H1 (cell line): ENCODE results near the gene BRCA2. TPM values are rescaled to one million over a fixed set of nuclear protein-coding genes. Genes with fewer than 3 reads are reported as not detected.

Source experiments
- CTCF ChIA-PET: fragments of 300-600 bp; sonication (Branson Sonifier 250); formaldehyde crosslinking; loops from one replicate; lab custom pipeline; 2021; ENCODE audit not compliant: partially characterized antibody; lab: Charles Lee
- POLR2A ChIA-PET: fragments of 300-600 bp; sonication (Branson Sonifier 250); formaldehyde crosslinking; loops from one replicate; lab custom pipeline; 2021; ENCODE audit warnings: inconsistent platforms; ENCODE audit not compliant: partially characterized antibody; lab: Charles Lee
- DNase-seq, 2 experiments: peaks; one replicate each; pipeline versions ENCODE4 v3.0.0 to v3.0.0-alpha.2; 2010 to 2022; ENCODE audit warnings: low spot score in 2 of 2, low read depth in 1 of 2, mixed read lengths in 1 of 2
- FAIRE-seq: peaks from 2 replicates; lab custom pipeline; 2011; peaks lifted over from hg19 to GRCh38; lab: Jason Lieb, UNC
- H2AFZ ChIP-seq: 2 replicates; pipeline ENCODE4 v1.8.1; 2012; ENCODE audit warnings: low read length, inconsistent platforms
- H2AK5ac ChIP-seq: 2 replicates; pipeline ENCODE4 v1.6.1; 2013; ENCODE audit warnings: low read depth, low read length
- H2BK120ac ChIP-seq: replicated peaks from 2 replicates; pipeline ENCODE3; 2013; ENCODE audit warnings: low read depth, low read length, inconsistent platforms
- H2BK12ac ChIP-seq: 2 replicates; pipeline ENCODE4 v1.6.1; 2013; ENCODE audit warnings: low read depth, low read length
- H2BK15ac ChIP-seq: 2 replicates; pipeline ENCODE4 v1.6.1; 2013; ENCODE audit warnings: low read length
- H2BK20ac ChIP-seq: 2 replicates; pipeline ENCODE4 v1.6.1; 2013; ENCODE audit warnings: low read length
- H2BK5ac ChIP-seq: 2 replicates; pipeline ENCODE4 v1.6.1; 2013; ENCODE audit warnings: low read depth, low read length
- H3K14ac ChIP-seq: 2 replicates; pipeline ENCODE4 v1.6.1; 2013; ENCODE audit warnings: inconsistent platforms; ENCODE audit not compliant: insufficient read length
- H3K18ac ChIP-seq: 2 replicates; pipeline ENCODE4 v1.6.1; 2013; ENCODE audit warnings: low read length; ENCODE audit errors: extremely low read depth
- H3K23ac ChIP-seq: 2 replicates; pipeline ENCODE4 v1.6.1; 2013; ENCODE audit warnings: inconsistent platforms; ENCODE audit not compliant: insufficient read length
- H3K23me2 ChIP-seq: 2 replicates; pipeline ENCODE4 v1.6.1; 2013; ENCODE audit warnings: low read depth, low read length
- H3K27ac ChIP-seq: 2 replicates; pipeline ENCODE4 v1.6.1; 2011; ENCODE audit warnings: low read depth, low read length, inconsistent platforms
- H3K27me3 ChIP-seq, 4 experiments: replicated peaks in 1 of 4; 1 replicate in 1 of 4; 2 replicates in 3 of 4; pipeline versions ENCODE4 v1.6.1 to v1.8.1; 2011 to 2013; ENCODE audit warnings: low read length in 3 of 4, mild to moderate bottlenecking in 3 of 4, inconsistent platforms in 2 of 4, mixed read lengths in 2 of 4, moderate library complexity in 1 of 4; ENCODE audit not compliant: control insufficient read depth in 3 of 4, insufficient read depth in 3 of 4; ENCODE audit errors: extremely low read depth in 1 of 4
- H3K36me3 ChIP-seq, 4 experiments: 2 replicates each; pipeline versions ENCODE4 v1.6.1 to v1.8.1; 2011 to 2013; ENCODE audit warnings: mild to moderate bottlenecking in 4 of 4, low read length in 3 of 4, moderate library complexity in 2 of 4, control low read depth in 1 of 4, inconsistent platforms in 1 of 4; ENCODE audit not compliant: insufficient read depth in 4 of 4, control insufficient read depth in 2 of 4
- H3K4ac ChIP-seq: replicated peaks from 2 replicates; pipeline ENCODE3; 2013; ENCODE audit warnings: low read length, low read depth, mixed read lengths, inconsistent platforms; ENCODE audit not compliant: insufficient read length
- H3K4me1 ChIP-seq, 4 experiments: replicated peaks in 1 of 4; 1 replicate in 1 of 4; 2 replicates in 3 of 4; pipeline versions ENCODE4 v1.6.1 to v1.8.1; 2011 to 2013; ENCODE audit warnings: low read length in 3 of 4, inconsistent platforms in 2 of 4, mixed read lengths in 1 of 4; ENCODE audit not compliant: insufficient read depth in 4 of 4, control insufficient read depth in 3 of 4
- H3K4me2 ChIP-seq, 2 experiments: 2 replicates each; pipeline versions ENCODE4 v1.6.1 to v1.8.1; 2011 to 2013; ENCODE audit warnings: low read depth in 2 of 2, low read length in 2 of 2, control low read depth in 1 of 2, inconsistent platforms in 1 of 2, mild to moderate bottlenecking in 1 of 2; ENCODE audit not compliant: insufficient read depth in 1 of 2
- H3K4me3 ChIP-seq, 4 experiments: fragments of 200-600, 300-600 bp in 1 of 4; sonication (generic), shearing (Covaris generic), sonication (Bioruptor Twin) in 1 of 4; 2 replicates each; pipeline versions ENCODE4 v1.5.1 to v1.8.1; 2011 to 2016; ENCODE audit warnings: low read length in 4 of 4, low read depth in 3 of 4, control low read depth in 2 of 4, inconsistent platforms in 2 of 4, mild to moderate bottlenecking in 2 of 4, mixed read lengths in 1 of 4, moderate library complexity in 1 of 4; ENCODE audit not compliant: insufficient read depth in 2 of 4; ENCODE audit errors: extremely low read depth in 1 of 4
- H3K56ac ChIP-seq: replicated peaks from 2 replicates; pipeline ENCODE3; 2013; ENCODE audit warnings: low read depth, mild to moderate bottlenecking, mixed read lengths, low read length, inconsistent platforms; ENCODE audit not compliant: insufficient read length
- H3K79me1 ChIP-seq: 2 replicates; pipeline ENCODE4 v1.6.1; 2013; ENCODE audit warnings: low read depth, low read length, control low read depth
- H3K79me2 ChIP-seq, 2 experiments: 2 replicates each; pipeline versions ENCODE4 v1.6.1 to v1.8.1; 2012 to 2013; ENCODE audit warnings: low read length in 2 of 2, mild to moderate bottlenecking in 2 of 2, inconsistent platforms in 1 of 2; ENCODE audit not compliant: insufficient read depth in 2 of 2, control insufficient read depth in 1 of 2
- H3K9ac ChIP-seq, 4 experiments: replicated peaks in 1 of 4; 1 replicate in 1 of 4; 2 replicates in 3 of 4; pipeline versions ENCODE4 v1.6.1 to v1.8.1; 2011 to 2013; ENCODE audit warnings: low read depth in 3 of 4, low read length in 3 of 4, control low read depth in 2 of 4, mild to moderate bottlenecking in 2 of 4, moderate library complexity in 2 of 4, inconsistent platforms in 1 of 4; ENCODE audit errors: extremely low read depth in 1 of 4
- H3K9me3 ChIP-seq, 2 experiments: 2 replicates each; pipeline versions ENCODE4 v1.6.1 to v1.8.1; 2012 to 2013; ENCODE audit warnings: mild to moderate bottlenecking in 2 of 2, moderate library complexity in 2 of 2, control low read depth in 1 of 2, inconsistent platforms in 1 of 2, low read depth in 1 of 2, low read length in 1 of 2, mixed read lengths in 1 of 2; ENCODE audit not compliant: insufficient read depth in 2 of 2
- H4K20me1 ChIP-seq, 2 experiments: replicated peaks in 1 of 2; 2 replicates each; pipeline versions ENCODE3 to v1.8.1; 2011 to 2013; ENCODE audit warnings: inconsistent platforms in 2 of 2, low read length in 2 of 2, mild to moderate bottlenecking in 1 of 2; ENCODE audit not compliant: insufficient read depth in 2 of 2, control insufficient read depth in 1 of 2
- H4K5ac ChIP-seq: 2 replicates; pipeline ENCODE4 v1.6.1; 2013; ENCODE audit warnings: low read length, low read depth, mixed read lengths, inconsistent platforms; ENCODE audit not compliant: insufficient read length
- H4K8ac ChIP-seq: 2 replicates; pipeline ENCODE4 v1.8.0; 2013; ENCODE audit warnings: mild to moderate bottlenecking, moderate library complexity, low read length, inconsistent platforms; ENCODE audit not compliant: insufficient read depth; ENCODE audit errors: extremely low read depth
- H4K91ac ChIP-seq: replicated peaks from 2 replicates; pipeline ENCODE3; 2013; ENCODE audit warnings: low read length, mixed read lengths, inconsistent platforms; ENCODE audit not compliant: insufficient read length
- ASH2L ChIP-seq: fragments of 200-600, 300-600 bp; sonication (generic); IDR thresholded peaks from one replicate; pipeline ENCODE4 v1.7.1; 2017; ENCODE audit warnings: low read length
- BRCA1 ChIP-seq: IDR thresholded peaks from 2 replicates; pipeline ENCODE4 v1.6.1; 2012; ENCODE audit warnings: low read depth, low read length, improper control_type of control experiment
- CBX5 ChIP-seq: fragments of 300-800, 300-1000 bp; sonication (generic); IDR thresholded peaks from 2 replicates; pipeline ENCODE4 v1.7.1; 2016; ENCODE audit warnings: antibody characterized with exemption, low read length, low read depth
- EZH2 ChIP-seq: fragments of 200-600 bp; sonication (generic); IDR thresholded peaks from 2 replicates; pipeline ENCODE4 v1.7.1; 2012; ENCODE audit warnings: low read depth, mild to moderate bottlenecking, moderate library complexity, low read length, inconsistent platforms; ENCODE audit not compliant: severe bottlenecking
- GABPA ChIP-seq: IDR thresholded peaks from 2 replicates; pipeline ENCODE4 v1.6.1; 2011; ENCODE audit warnings: mild to moderate bottlenecking, low read length, moderate library complexity, borderline replicate concordance; ENCODE audit not compliant: insufficient read depth
- GTF2F1 ChIP-seq: IDR thresholded peaks from 2 replicates; pipeline ENCODE4 v1.6.1; 2012; ENCODE audit warnings: low read depth, low read length, improper control_type of control experiment, borderline replicate concordance
- HDAC6 ChIP-seq: IDR thresholded peaks from one replicate; pipeline ENCODE4 v1.7.1; 2012; ENCODE audit warnings: low read depth, mild to moderate bottlenecking, inconsistent platforms, low read length, moderate library complexity
- NRF1 ChIP-seq: IDR thresholded peaks from 2 replicates; pipeline ENCODE4 v1.6.1; 2011; ENCODE audit warnings: mild to moderate bottlenecking, low read depth, low read length, improper control_type of control experiment
- POLR2A ChIP-seq, 2 experiments: IDR thresholded peaks; 1 replicate in 1 of 2; 2 replicates in 1 of 2; pipeline ENCODE4 v1.6.1; 2011; ENCODE audit warnings: low read depth in 2 of 2, low read length in 2 of 2, mild to moderate bottlenecking in 2 of 2; ENCODE audit errors: control extremely low read depth in 1 of 2
- RAD21 ChIP-seq, 2 experiments: IDR thresholded peaks in 1 of 2; conservative IDR thresholded peaks in 1 of 2; 2 replicates each; pipeline ENCODE4 v1.6.1; 2011; ENCODE audit warnings: low read depth in 2 of 2, low read length in 2 of 2, improper control_type of control experiment in 1 of 2, inconsistent platforms in 1 of 2, mild to moderate bottlenecking in 1 of 2, moderate library complexity in 1 of 2
- RBBP5 ChIP-seq: IDR thresholded peaks from 2 replicates; pipeline ENCODE4 v1.7.1; 2012; ENCODE audit warnings: low read depth, mild to moderate bottlenecking, inconsistent platforms, low read length, moderate library complexity, borderline replicate concordance
- RNF2 ChIP-seq: fragments of 200-900, 300-1000 bp; sonication (generic); IDR thresholded peaks from 2 replicates; pipeline ENCODE4 v1.7.1; 2016; ENCODE audit warnings: borderline replicate concordance, low read depth, mild to moderate bottlenecking, antibody characterized with exemption, low read length; ENCODE audit not compliant: poor library complexity, severe bottlenecking; ENCODE audit errors: missing control alignments
- SP2 ChIP-seq: IDR thresholded peaks from 2 replicates; pipeline ENCODE4 v1.6.1; 2012; ENCODE audit warnings: mild to moderate bottlenecking, low read length, inconsistent platforms
- TAF1 ChIP-seq: IDR thresholded peaks from 2 replicates; pipeline ENCODE4 v1.6.1; 2011; ENCODE audit warnings: mild to moderate bottlenecking, low read depth, low read length
- WGBS, 2 experiments: shearing (Covaris generic) in 1 of 2; methylation state at CpG; one replicate each; pipeline versions ENCODE4 v1.1.6 to v1.1.7; 2013 to 2015; ENCODE audit warnings: low lambda C conversion rate in 2 of 2, mixed read lengths in 2 of 2, inconsistent platforms in 1 of 2, low coverage in 1 of 2, missing lambda C conversion rate in 1 of 2; ENCODE audit not compliant: insufficient replicate concordance in 2 of 2, insufficient coverage in 1 of 2, insufficient read length in 1 of 2; ENCODE audit errors: extremely low coverage in 1 of 2, missing lambda C conversion rate in 1 of 2; 5-methylcytosine and 5-hydroxymethylcytosine counted together
- polyA plus RNA-seq, 7 experiments: library from polyadenylated mRNA; depleted of rRNA in 3 of 7; stranded (reverse) in 5 of 7; unstranded in 2 of 7; fragments of >200 nt in 5 of 7; fragments of 200-250 nt in 2 of 7; gene quantifications; 1 replicate in 5 of 7; 2 replicates in 1 of 7; 4 replicates in 1 of 7; pipeline versions ENCODE4 v1.2.1 to v1.2.3, GENCODE V29; 2011 to 2013; ENCODE audit warnings: missing spikeins in 2 of 7, mixed read lengths in 2 of 7
- total RNA-seq: library from RNA; stranded (reverse); fragmentation: NEBNext Ultra II Directional; extraction: Animal tissue kit (Norgen Biotek cat#: 25700); gene quantifications from 2 replicates; pipeline ENCODE4 v1.2.1, GENCODE V29; 2021

The BRCA2 gene
- total and polyA plus RNA-seq, 2 of the 8 experiments (the other 6 are each of a cell fraction or from before 2014, with no cell fraction given), result 4.2 to 24.9 TPM

DNA sequence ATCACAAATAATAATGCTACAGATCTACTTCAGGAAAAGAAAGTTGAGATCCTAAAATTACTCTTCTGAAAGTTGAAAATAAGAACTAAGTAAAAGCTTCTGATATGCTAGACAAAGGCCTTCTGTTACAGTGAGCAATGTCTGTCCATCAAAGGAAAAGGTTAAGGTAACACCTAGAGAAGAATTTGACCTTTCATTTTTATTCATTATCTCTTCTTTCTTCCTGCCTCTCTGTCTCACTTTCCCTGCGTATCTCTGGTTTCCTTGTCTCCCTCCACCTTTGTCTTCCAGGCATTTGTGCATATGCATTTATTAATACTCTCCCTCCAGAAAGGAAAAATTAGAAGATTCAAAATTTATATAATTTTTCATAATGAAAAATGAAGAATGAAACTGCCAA, 49.2 kb upstream of the BRCA2 start:
- DNase-seq, result no peak
- Histone ChIP-seq H3K4me2 (no peak overlapping the region), H3K79me2 (no peaks in the 10 kb centered on the region), H3K27me3 (no peaks in the 10 kb centered on the region), H2BK120ac (no peak overlapping the region), H3K4ac (no peak overlapping the region), H3K56ac (no peak overlapping the region), H2AK5ac (no peak overlapping the region), H3K9me3 (no peaks in the 10 kb centered on the region), H3K23me2 (no peaks in the 10 kb centered on the region), H3K18ac (no peak overlapping the region), H2BK20ac (no peak overlapping the region), H2BK5ac (no peak overlapping the region), H2BK15ac (no peak overlapping the region), H4K8ac (no peak overlapping the region), H3K4me3 (no peak overlapping the region), H3K14ac (no peak overlapping the region), H2AFZ (no peak overlapping the region), H4K20me1 (no peaks in the 10 kb centered on the region), H4K91ac (no peak overlapping the region), H3K79me1 (no peaks in the 10 kb centered on the region), H3K36me3 (no peaks in the 10 kb centered on the region; a peak in 1 of 8 replicates), H3K27ac (no peak overlapping the region), H2BK12ac (no peak overlapping the region), H4K5ac (no peak overlapping the region), H3K9ac (no peak overlapping the region), H3K23ac (no peak overlapping the region), H3K4me1 (no peaks in the 10 kb centered on the region)
- CTCF ChIA-PET, result interaction anchor here (1.0 to 1.6 kb wide), 2 partner anchors 11 to 20 kb away, joined by 3 to 6 read pairs; no protein-coding TSS in a partner anchor
- WGBS, 2 experiments, result 83% methylated on average over 1 of the region's 1 CpG; no CpG with 5 or more reads in 1 of the 2 experiments
- FAIRE-seq, result no peak
- POLR2A ChIA-PET, result interaction anchor here (1.3 to 1.7 kb wide), 2 partner anchors 49 to 52 kb away, joined by 3 to 4 read pairs; partner anchors contain the start of genes BRCA2 and ZAR1L
- TF ChIP-seq EZH2 (no peak), SP2 (no peak), HDAC6 (no peak), ASH2L (no peak), CBX5 (no peak), POLR2A (IDR thresholded peaks at IDR 0.05; ENCODE audit: control extremely low read depth in 1 of 2, low read depth in 2 of 2, low read length in 2 of 2) (no peak), RBBP5 (no peak), RNF2 (no peak), GTF2F1 (no peak), TAF1 (no peak), RAD21 (IDR thresholded peaks at IDR 0.05 in 1 of 2, conservative IDR thresholded peaks at IDR 0.05 in 1 of 2; ENCODE audit: low read depth in 2 of 2, low read length in 2 of 2) (no peak), GABPA (no peak), NRF1 (no peak), BRCA1 (no peak)
